Activated CD8-positive, alpha-beta memory T cell treated with anti-CD3 and anti-CD28 coated beads for 36 hours (primary cell): ENCODE data around the gene KCNJ16. TPM values are rescaled to one million over a fixed set of nuclear protein-coding genes. Genes with fewer than 3 reads are reported as not detected.

Experiments used
- CTCF ChIA-PET: fragments of 350-600 bp; sonication (Branson Sonifier 250); formaldehyde crosslinking; loops from one replicate; lab custom pipeline; 2021; ENCODE audit warnings: antibody characterized with exemption; lab: Charles Lee
- POLR2A ChIA-PET: fragments of 350-600 bp; sonication (Branson Sonifier 250); formaldehyde crosslinking; loops from one replicate; lab custom pipeline; 2021; ENCODE audit warnings: antibody characterized with exemption; lab: Charles Lee
- total RNA-seq, 2 experiments: library from RNA; stranded (reverse); gene quantifications; one replicate each; pipeline ENCODE4 v1.2.3, GENCODE V29; 2021

KCNJ16 gene
- total RNA-seq, 2 experiments from 2014 or later = not detected

- ChIA-PET POLR2A (no interaction called here), CTCF (no interaction called here)
Measured at GRCh38 chr17:70120425-70120824, 45.4 kb downstream of the KCNJ16 start.

DNA sequence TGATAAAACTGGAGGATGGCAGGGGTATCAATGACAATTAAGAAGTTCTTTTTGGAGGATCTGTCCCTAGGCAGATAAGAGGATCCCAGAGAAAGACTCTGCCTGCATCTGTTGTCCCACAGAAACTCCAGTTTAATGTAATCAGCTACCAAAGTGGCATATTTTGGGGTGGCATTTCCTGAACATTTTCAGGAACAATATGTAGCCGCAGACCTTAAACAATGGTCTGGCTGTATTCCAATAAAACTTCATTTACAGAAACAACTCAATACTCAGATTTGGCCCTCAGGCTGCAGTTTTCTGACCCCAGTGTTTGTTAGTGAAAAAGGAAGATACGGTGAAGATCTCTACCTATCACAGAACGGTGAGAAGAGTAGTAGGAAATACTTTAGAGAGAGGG is 46.1 kb downstream of the KCNJ16 start:
- POLR2A ChIA-PET = no interaction called here
- CTCF ChIA-PET = no interaction called here

DNA sequence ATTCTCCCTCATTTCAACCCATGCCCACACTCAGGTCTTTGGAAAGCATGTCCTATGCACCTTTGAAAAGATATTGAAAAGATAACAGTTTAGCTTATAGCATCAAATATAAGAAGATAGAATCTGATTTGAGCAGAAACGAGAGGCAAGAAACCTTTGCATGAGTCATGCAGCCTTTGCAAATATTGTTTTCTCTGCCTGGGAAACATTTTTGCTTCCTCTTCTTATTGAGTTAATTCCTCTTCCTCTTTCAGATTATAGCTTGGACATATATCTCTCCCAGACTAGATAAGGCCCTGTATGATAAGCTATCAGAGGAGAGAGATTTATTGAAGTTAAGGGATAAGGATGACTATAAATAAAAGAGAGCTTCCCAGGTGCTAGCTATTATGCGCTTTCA is 48.2 kb downstream of the KCNJ16 start:
- ChIA-PET POLR2A (no interaction called here), CTCF (no interaction called here)

DNA sequence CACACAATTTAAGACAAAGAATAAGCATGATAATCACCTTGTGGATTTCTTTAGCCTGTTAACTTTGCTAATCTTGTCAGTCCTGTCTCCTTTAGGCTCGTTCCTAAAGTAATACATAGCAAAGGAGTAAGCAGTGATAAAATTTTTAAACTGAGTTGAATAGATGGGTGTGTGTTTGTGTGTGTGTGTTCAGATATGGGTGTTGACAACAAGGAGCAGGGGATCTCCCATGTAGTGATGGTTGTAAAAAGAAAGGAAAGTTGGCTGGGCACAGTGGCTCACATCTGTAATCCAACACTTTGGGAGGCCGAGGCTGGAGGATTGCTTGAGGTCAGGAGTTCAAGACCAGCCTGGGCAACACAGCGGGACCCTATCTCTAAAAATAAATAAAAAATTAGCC is 49.7 kb downstream of the KCNJ16 start:
- POLR2A ChIA-PET = no interaction called here
- CTCF ChIA-PET = no interaction called here

DNA sequence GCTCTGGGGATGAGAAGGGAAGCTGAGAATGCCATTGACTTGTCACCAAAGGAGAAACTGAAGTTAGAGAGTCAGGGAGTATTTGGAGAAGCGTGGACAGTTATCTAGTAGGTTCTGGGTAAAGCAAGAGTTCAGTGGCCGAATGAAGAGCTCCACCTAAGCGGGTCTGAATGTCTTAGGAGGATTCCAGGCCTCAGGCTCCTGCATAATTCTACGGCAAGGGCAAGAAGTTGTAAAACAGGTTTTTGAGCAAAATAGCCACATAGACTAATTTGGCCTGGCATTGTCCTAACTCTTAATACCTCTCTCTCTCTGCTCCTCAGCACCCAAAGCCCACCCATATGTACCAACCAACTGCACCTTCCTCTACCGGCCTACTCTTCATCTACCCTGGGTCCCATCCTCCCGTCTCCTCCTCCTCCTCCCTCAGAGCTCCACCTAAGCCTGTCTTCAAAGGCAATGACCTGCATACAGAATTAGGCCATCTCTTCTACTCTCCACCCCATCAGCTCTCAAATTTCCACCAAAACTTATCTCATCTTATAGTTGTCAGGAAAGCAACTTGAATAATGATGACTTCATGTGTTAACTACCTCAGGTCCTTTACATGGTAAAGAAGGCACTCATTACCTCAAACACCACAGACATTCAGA is 52.3 kb downstream of the KCNJ16 start:
- POLR2A ChIA-PET = no interaction called here
- CTCF ChIA-PET = no interaction called here

DNA sequence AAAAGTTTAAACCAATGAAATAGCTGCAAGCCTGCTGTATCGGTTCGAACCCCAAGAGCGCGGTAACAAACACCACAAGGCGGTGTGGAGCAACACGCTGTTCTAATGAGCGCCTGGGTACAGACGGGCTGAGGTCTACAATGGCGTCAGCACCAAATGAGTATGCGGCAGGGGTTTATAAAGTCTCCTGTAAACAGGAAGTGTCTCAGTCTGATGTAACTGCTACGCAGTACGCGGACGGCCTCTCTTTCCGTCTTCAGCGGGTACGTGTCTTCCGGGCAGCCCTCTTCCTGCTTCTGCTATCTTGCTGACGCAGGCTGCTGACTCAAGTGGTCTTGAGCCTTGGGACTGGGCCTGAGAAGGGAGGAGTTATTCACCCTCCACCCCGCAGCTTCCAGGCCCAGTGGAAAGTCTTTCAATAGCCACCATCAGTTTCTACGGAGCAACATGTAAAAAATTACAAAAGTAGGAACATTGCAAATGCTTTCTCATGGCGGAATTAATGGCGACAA is 53.8 kb downstream of the KCNJ16 start:
- CTCF ChIA-PET = no interaction called here
- POLR2A ChIA-PET = no interaction called here

GRCh38 chr17:70130289-70130688 is 55.3 kb downstream of the KCNJ16 start:
- CTCF ChIA-PET = no interaction called here
- POLR2A ChIA-PET = no interaction called here

DNA sequence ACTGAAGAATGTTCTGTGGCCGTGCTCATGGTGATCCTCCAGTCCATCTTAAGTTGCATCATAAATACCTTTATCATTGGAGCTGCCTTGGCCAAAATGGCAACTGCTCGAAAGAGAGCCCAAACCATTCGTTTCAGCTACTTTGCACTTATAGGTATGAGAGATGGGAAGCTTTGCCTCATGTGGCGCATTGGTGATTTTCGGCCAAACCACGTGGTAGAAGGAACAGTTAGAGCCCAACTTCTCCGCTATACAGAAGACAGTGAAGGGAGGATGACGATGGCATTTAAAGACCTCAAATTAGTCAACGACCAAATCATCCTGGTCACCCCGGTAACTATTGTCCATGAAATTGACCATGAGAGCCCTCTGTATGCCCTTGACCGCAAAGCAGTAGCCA is 57.5 kb downstream of the KCNJ16 start:
- ChIA-PET CTCF (no interaction called here), POLR2A (no interaction called here)

GRCh38 chr17:70134042-70134441 is 59.0 kb downstream of the KCNJ16 start:
- ChIA-PET POLR2A (no interaction called here), CTCF (no interaction called here)

DNA sequence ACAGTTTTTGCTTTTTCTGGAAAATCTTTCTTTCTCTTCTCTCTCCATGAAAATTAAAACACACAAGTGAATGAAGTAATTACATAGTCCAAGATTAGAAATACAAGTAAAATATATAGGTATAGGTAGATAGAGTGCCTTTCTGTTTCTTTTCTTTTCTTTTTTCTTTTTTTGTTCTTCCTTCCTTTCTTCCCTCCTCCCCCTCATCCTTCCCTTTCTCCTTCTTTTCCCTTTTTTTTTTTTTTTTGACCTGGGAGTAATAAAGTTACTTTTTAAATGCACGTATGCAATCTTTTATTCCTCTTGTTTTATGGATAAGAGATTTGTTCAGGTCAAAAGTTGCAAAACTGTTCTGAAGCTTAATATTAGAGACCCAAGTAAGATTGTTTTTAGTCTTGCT is 59.8 kb downstream of the KCNJ16 start:
- POLR2A ChIA-PET = no interaction called here
- CTCF ChIA-PET = no interaction called here

- ChIA-PET CTCF (no interaction called here), POLR2A (no interaction called here)
Measured at GRCh38 chr17:70136131-70136530, 61.1 kb downstream of the KCNJ16 start.

GRCh38 chr17:70137451-70138230 is 62.6 kb downstream of the KCNJ16 start:
- POLR2A ChIA-PET = no interaction called here
- CTCF ChIA-PET = no interaction called here

GRCh38 chr17:70138291-70138865 is 63.4 kb downstream of the KCNJ16 start:
- CTCF ChIA-PET = no interaction called here
- POLR2A ChIA-PET = no interaction called here

DNA sequence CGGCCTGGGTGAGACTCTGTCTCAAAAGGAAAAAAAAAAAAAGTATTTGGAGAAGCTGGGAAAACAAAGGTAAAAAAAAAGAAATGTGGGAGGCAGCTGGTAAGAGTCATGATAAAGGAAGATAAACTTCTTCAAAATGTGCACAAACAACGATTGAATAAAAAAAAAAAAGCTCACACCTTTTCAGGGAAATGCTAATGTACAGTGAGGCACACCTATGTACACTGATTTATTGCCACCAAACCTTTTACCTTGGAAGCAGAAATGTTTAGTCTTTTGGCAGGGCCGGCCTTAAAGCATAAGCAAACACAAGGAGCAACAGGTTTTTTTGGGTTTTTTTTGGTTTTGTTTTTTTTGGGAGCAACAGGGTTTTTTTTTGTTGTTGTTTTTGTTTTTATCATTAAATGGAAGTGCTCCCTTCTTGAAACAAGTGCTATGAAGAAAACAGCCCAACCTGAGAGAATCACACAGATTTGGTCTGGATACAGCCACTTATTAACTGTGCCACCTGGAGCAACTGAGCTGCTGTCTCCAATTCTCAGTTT is 64.5 kb downstream of the KCNJ16 start:
- POLR2A ChIA-PET = no interaction called here
- CTCF ChIA-PET = no interaction called here

- ChIA-PET CTCF (no interaction called here), POLR2A (no interaction called here)
Measured at GRCh38 chr17:70144260-70144846, 69.3 kb downstream of the KCNJ16 start.

DNA sequence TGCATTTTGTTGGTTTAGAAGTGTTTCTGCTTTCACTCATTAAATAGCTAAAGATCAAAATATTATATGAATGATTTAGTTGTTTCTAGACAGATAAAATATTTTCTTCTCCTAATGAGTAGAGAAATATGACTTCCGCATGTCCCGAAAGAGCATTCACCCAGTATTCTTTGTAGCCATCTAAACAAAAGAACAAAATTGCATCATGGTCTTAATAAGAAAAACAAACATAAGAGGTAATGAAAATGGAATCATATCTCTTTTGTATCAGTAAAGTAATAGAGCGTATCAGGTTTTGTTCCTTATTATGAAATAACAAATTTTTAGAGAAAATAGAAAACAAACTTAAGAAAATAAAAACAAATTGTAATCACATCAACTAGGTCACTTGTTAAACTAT is 78.2 kb downstream of the KCNJ16 start:
- CTCF ChIA-PET = no interaction called here
- POLR2A ChIA-PET = no interaction called here

DNA sequence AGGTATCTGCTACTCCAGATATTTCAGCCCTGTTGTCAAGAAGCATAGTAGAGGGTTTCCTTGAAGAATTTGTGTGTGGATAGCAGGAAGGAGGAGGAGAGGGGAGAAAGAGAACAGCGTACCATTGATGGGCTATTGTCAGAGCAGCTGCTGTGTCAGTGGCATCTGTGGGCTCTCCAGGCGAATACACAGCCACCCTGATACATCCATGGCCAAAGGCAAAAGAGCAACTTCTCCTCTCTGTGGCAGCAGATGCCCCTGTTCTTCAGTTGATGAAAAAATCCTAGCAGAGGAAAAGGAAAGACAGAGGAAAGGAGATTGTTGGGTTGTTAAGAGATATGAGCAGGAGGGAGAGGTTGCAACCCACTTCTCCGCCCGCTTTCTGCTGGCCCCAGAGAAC is 82.1 kb downstream of the KCNJ16 start:
- ChIA-PET CTCF (no interaction called here), POLR2A (no interaction called here)

- CTCF ChIA-PET = no interaction called here
- POLR2A ChIA-PET = no interaction called here
Measured at GRCh38 chr17:70158180-70158579, 83.2 kb downstream of the KCNJ16 start.

- CTCF ChIA-PET = no interaction called here
- POLR2A ChIA-PET = no interaction called here
Measured at GRCh38 chr17:70158591-70158990, 83.6 kb downstream of the KCNJ16 start.

DNA sequence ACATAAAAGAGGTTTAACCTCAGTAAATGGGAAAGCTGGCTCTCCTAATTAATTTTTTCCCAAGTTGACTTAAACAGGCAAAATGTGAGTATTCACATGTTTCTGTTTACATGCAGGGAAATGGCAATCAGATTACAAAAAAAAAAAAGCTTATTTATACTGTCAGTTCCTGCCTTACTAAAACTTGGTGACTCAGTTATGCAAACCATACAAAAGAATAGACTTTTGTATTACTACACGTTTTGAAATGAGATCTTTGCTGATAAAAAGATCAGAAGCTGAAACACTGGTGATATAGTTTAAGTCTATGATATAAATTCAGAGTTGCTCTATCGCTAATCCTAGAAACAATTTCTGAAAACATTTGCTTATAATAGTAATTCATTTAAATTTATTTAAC is 85.0 kb downstream of the KCNJ16 start:
- CTCF ChIA-PET = no interaction called here
- POLR2A ChIA-PET = no interaction called here
